Stimulated activated CD8-positive, alpha-beta memory T cell treated with anti-CD3 and anti-CD28 coated beads, Interleukin-15, amount 100 ng/mL, for 1 hour (primary cell): ENCODE data around the gene FOXC1.

Experiments used
- DNase-seq: peaks from one replicate; pipeline ENCODE4 v3.0.0-alpha.2; 2020; ENCODE audit warnings: low read depth

FOXC1 gene

GRCh38 chr6:1609648-1610496, at the start of gene FOXC1:
FOXC1 (plus strand) TSS chr6:1609915; CDS start chr6:1610446, 531 bp downstream.
- DNase-seq = no peak

GRCh38 chr6:1560281-1561058, 49.2 kb upstream of the FOXC1 start:
- DNase-seq = no peak

GRCh38 chr6:1561355-1561754, 48.4 kb upstream of the FOXC1 start:
- no peak for DNase-seq

GRCh38 chr6:1562171-1562955, 47.4 kb upstream of the FOXC1 start:
- no peak for DNase-seq

GRCh38 chr6:1569377-1569776, 40.3 kb upstream of the FOXC1 start:
- DNase-seq = no peak

- DNase-seq = no peak
These were observed 38.9 kb upstream of the FOXC1 start for GRCh38 chr6:1570848-1571247.

GRCh38 chr6:1572892-1573291, 36.8 kb upstream of the FOXC1 start:
- no peak for DNase-seq

GRCh38 chr6:1574083-1574761, 35.5 kb upstream of the FOXC1 start:
- DNase-seq = no peak

GRCh38 chr6:1574890-1575209, 34.9 kb upstream of the FOXC1 start:
- DNase-seq = no peak

- DNase-seq = no peak
These were observed 34.3 kb upstream of the FOXC1 start for GRCh38 chr6:1575210-1576041.

GRCh38 chr6:1576166-1576565, 33.5 kb upstream of the FOXC1 start:
- DNase-seq = no peak

- no peak for DNase-seq
These were observed 33.0 kb upstream of the FOXC1 start for GRCh38 chr6:1576711-1577110.

GRCh38 chr6:1577146-1577680, 32.5 kb upstream of the FOXC1 start:
- no peak for DNase-seq

- DNase-seq = no peak
These were observed 31.6 kb upstream of the FOXC1 start for GRCh38 chr6:1577896-1578745.

- DNase-seq = no peak
These were observed 30.6 kb upstream of the FOXC1 start for GRCh38 chr6:1579096-1579495.

- DNase-seq = no peak
These were observed 29.6 kb upstream of the FOXC1 start for GRCh38 chr6:1580109-1580508.

GRCh38 chr6:1580585-1580984, 29.1 kb upstream of the FOXC1 start:
- DNase-seq = no peak

GRCh38 chr6:1581120-1581991, 28.4 kb upstream of the FOXC1 start:
- no peak for DNase-seq

GRCh38 chr6:1584146-1584545, 25.6 kb upstream of the FOXC1 start:
- DNase-seq = no peak
